HepG2 (cell line): ENCODE data around the gene SLC16A5. TPM values are rescaled to one million over a fixed set of nuclear protein-coding genes. Genes with fewer than 3 reads are reported as not detected.

Source experiments
- ARID2 ChIP-seq: sonication (generic); formaldehyde crosslinking; IDR thresholded peaks from 2 replicates; pipeline ENCODE4 v1.8.1; 2022; ENCODE audit warnings: mild to moderate bottlenecking, missing genetic modification reagents, borderline replicate concordance
- ATF7 ChIP-seq, 2 experiments: fragments of 450-650 bp in 1 of 2; sonication (generic) in 1 of 2; formaldehyde crosslinking in 1 of 2; IDR thresholded peaks; 2 replicates each; pipeline versions ENCODE4 v1.4.0 to v1.6.1; 2016 to 2020; ENCODE audit warnings: antibody characterized with exemption in 1 of 2, mild to moderate bottlenecking in 1 of 2, missing genetic modification reagents in 1 of 2
- CREB1 ChIP-seq, 2 experiments: fragments of 450-650 bp in 1 of 2; IDR thresholded peaks; 2 replicates each; pipeline ENCODE4 v1.6.1; 2016 to 2017; ENCODE audit warnings: control low read depth in 1 of 2, mild to moderate bottlenecking in 1 of 2, missing compliant biosample characterization in 1 of 2, missing genetic modification characterization in 1 of 2
- EZH2 ChIP-seq: conservative IDR thresholded peaks from 2 replicates; pipeline ENCODE4 v1.6.1; 2012; ENCODE audit warnings: mild to moderate bottlenecking, low read depth, low read length, moderate library complexity
- HOXA9 ChIP-seq: sonication (generic); formaldehyde crosslinking; IDR thresholded peaks from 2 replicates; pipeline ENCODE4 v1.8.1; 2022; ENCODE audit warnings: missing genetic modification reagents, mild to moderate bottlenecking, moderate library complexity, borderline replicate concordance
- PPARG ChIP-seq: conservative IDR thresholded peaks from 2 replicates; pipeline ENCODE4 v1.6.1; 2016; ENCODE audit warnings: missing biosample characterization, missing genetic modification reagents
- SOX13 ChIP-seq, 3 experiments: fragments of 450-650 bp in 1 of 3; sonication (generic) in 1 of 3; formaldehyde crosslinking in 1 of 3; IDR thresholded peaks in 2 of 3; conservative IDR thresholded peaks in 1 of 3; 2 replicates each; pipeline versions ENCODE4 v1.5.0 to v1.6.1; 2016 to 2020; ENCODE audit warnings: antibody characterized with exemption in 1 of 3, mild to moderate bottlenecking in 1 of 3, missing compliant biosample characterization in 1 of 3, missing genetic modification reagents in 1 of 3, moderate library complexity in 1 of 3
- TAF15 ChIP-seq: fragments of 200-400 bp; formaldehyde crosslinking; IDR thresholded peaks from one replicate; pipeline ENCODE4 v1.6.1; 2018; ENCODE audit warnings: mild to moderate bottlenecking, low read depth, low read length; ENCODE audit not compliant: poor library complexity, severe bottlenecking
- U2AF1 ChIP-seq: fragments of 200-400 bp; formaldehyde crosslinking; optimal IDR thresholded peaks from 2 replicates; pipeline ENCODE3; 2017; ENCODE audit warnings: mild to moderate bottlenecking, low read depth, low read length
- ZFP62 ChIP-seq: sonication (generic); formaldehyde crosslinking; IDR thresholded peaks from 2 replicates; pipeline ENCODE4 v1.4.0; 2020; ENCODE audit warnings: missing genetic modification reagents
- ZNF468 ChIP-seq: sonication (generic); formaldehyde crosslinking; IDR thresholded peaks from 2 replicates; pipeline ENCODE4 v1.8.0; 2022; ENCODE audit warnings: mild to moderate bottlenecking, moderate library complexity, missing genetic modification reagents
- ZNF850 ChIP-seq: sonication (generic); formaldehyde crosslinking; conservative IDR thresholded peaks from 2 replicates; pipeline ENCODE4 v1.9.0; 2021; ENCODE audit warnings: mild to moderate bottlenecking, missing genetic modification reagents
- polyA plus RNA-seq, 8 experiments: library from polyadenylated mRNA; depleted of rRNA in 3 of 8; stranded (reverse) in 7 of 8; unstranded in 1 of 8; fragments of >200 nt; fragmentation: Illumina TruSeq in 4 of 8; extraction: Trizol in 4 of 8; gene quantifications; 2 replicates each; pipeline versions ENCODE4 v1.2.1 to v1.2.3, GENCODE V29; 2011 to 2016; ENCODE audit warnings: low read depth in 4 of 8, missing spikeins in 1 of 8, mixed read lengths in 1 of 8; ENCODE audit not compliant: insufficient read depth in 1 of 8
- total RNA-seq, 5 experiments: library from RNA; depleted of rRNA; stranded (reverse); fragments of >200 nt; fragmentation: Illumina TruSeq; extraction: Trizol; gene quantifications; 2 replicates each; pipeline ENCODE4 v1.2.3, GENCODE V29; 2016; ENCODE audit warnings: low read depth in 1 of 5
- TF ChIP-seq, protein P1 (sequence below): sonication (generic); formaldehyde crosslinking; IDR thresholded peaks from 2 replicates; pipeline ENCODE4 v1.9.0; 2021; ENCODE audit warnings: mild to moderate bottlenecking, missing genetic modification reagents
- TF ChIP-seq, protein P2 (sequence below): sonication (generic); formaldehyde crosslinking; IDR thresholded peaks from 2 replicates; pipeline ENCODE4 v1.9.0; 2022; ENCODE audit warnings: low read depth, missing genetic modification reagents
- TF ChIP-seq, protein P3 (sequence below): sonication (generic); formaldehyde crosslinking; IDR thresholded peaks from 2 replicates; pipeline ENCODE4 v1.8.0; 2022; ENCODE audit warnings: missing genetic modification reagents, mild to moderate bottlenecking, moderate library complexity, borderline replicate concordance
- TF ChIP-seq, protein P4 (sequence below): sonication (generic); formaldehyde crosslinking; IDR thresholded peaks from 2 replicates; pipeline ENCODE4 v1.4.0; 2020; ENCODE audit warnings: missing genetic modification reagents, low read depth, mild to moderate bottlenecking, borderline replicate concordance

Gene SLC16A5
- total and polyA plus RNA-seq, 2 of the 13 experiments (the other 11 are each of a cell fraction or from before 2014, with no cell fraction given), result 0.69 to 5.6 TPM

DNA sequence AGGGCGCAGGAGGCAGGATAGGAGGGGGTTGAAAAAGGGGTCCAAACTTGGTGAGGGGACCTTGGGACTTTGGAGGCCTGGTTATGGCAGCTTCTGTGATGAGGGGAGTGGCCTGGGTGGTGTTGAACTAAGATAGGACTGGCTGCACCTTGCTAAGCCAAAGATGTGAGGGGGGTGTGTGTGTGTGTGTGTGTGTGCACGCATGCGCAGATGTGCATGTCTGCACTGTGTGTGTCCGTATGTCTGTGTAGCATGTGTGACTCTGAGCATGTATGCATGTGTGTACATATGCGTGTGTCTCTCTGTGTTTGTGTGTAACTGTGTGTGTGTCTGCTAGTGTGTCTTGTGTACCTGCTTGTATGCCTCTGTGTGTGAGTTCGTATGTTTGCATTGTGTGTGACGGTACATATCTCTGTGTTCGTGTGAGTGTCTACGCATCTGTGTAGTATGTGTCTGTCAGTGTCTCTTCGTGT lies 4.1 kb downstream of the SLC16A5 start (continued):
- TF ChIP-seq, protein P1, sequence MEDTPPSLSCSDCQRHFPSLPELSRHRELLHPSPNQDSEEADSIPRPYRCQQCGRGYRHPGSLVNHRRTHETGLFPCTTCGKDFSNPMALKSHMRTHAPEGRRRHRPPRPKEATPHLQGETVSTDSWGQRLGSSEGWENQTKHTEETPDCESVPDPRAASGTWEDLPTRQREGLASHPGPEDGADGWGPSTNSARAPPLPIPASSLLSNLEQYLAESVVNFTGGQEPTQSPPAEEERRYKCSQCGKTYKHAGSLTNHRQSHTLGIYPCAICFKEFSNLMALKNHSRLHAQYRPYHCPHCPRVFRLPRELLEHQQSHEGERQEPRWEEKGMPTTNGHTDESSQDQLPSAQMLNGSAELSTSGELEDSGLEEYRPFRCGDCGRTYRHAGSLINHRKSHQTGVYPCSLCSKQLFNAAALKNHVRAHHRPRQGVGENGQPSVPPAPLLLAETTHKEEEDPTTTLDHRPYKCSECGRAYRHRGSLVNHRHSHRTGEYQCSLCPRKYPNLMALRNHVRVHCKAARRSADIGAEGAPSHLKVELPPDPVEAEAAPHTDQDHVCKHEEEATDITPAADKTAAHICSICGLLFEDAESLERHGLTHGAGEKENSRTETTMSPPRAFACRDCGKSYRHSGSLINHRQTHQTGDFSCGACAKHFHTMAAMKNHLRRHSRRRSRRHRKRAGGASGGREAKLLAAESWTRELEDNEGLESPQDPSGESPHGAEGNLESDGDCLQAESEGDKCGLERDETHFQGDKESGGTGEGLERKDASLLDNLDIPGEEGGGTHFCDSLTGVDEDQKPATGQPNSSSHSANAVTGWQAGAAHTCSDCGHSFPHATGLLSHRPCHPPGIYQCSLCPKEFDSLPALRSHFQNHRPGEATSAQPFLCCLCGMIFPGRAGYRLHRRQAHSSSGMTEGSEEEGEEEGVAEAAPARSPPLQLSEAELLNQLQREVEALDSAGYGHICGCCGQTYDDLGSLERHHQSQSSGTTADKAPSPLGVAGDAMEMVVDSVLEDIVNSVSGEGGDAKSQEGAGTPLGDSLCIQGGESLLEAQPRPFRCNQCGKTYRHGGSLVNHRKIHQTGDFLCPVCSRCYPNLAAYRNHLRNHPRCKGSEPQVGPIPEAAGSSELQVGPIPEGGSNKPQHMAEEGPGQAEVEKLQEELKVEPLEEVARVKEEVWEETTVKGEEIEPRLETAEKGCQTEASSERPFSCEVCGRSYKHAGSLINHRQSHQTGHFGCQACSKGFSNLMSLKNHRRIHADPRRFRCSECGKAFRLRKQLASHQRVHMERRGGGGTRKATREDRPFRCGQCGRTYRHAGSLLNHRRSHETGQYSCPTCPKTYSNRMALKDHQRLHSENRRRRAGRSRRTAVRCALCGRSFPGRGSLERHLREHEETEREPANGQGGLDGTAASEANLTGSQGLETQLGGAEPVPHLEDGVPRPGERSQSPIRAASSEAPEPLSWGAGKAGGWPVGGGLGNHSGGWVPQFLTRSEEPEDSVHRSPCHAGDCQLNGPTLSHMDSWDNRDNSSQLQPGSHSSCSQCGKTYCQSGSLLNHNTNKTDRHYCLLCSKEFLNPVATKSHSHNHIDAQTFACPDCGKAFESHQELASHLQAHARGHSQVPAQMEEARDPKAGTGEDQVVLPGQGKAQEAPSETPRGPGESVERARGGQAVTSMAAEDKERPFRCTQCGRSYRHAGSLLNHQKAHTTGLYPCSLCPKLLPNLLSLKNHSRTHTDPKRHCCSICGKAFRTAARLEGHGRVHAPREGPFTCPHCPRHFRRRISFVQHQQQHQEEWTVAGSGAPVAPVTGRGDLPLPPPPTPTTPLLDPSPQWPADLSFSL (CRISPR knock-in tag), result peak; percentile 98
- TF ChIP-seq ARID2 (no peak), PPARG (CRISPR knock-in tag) (no peak), EZH2 (no peak), SOX13 (IDR thresholded peaks at IDR 0.05) (no peak), SOX13 (CRISPR knock-in tag; conservative IDR thresholded peaks at IDR 0.05 in 1 of 2, IDR thresholded peaks at IDR 0.05 in 1 of 2) (no peak), ZNF468 (CRISPR knock-in tag) (peak; percentile 53; the same call in 1 of the 2 replicates), ZNF850 (CRISPR knock-in tag) (no peak), U2AF1 (no peak), ATF7 (IDR thresholded peaks at IDR 0.05) (0 out of 2 replicates have a peak, but pooled peaks have one; percentile 13), ATF7 (CRISPR knock-in tag; IDR thresholded peaks at IDR 0.05) (no peak), ZFP62 (no peak), TAF15 (no peak), CREB1 (IDR thresholded peaks at IDR 0.05) (peak; percentile 20; the same call in 1 of the 2 replicates), CREB1 (CRISPR knock-in tag; IDR thresholded peaks at IDR 0.05) (no peak), HOXA9 (peak; percentile 20; the same call in 1 of the 2 replicates)
- TF ChIP-seq, protein P2, sequence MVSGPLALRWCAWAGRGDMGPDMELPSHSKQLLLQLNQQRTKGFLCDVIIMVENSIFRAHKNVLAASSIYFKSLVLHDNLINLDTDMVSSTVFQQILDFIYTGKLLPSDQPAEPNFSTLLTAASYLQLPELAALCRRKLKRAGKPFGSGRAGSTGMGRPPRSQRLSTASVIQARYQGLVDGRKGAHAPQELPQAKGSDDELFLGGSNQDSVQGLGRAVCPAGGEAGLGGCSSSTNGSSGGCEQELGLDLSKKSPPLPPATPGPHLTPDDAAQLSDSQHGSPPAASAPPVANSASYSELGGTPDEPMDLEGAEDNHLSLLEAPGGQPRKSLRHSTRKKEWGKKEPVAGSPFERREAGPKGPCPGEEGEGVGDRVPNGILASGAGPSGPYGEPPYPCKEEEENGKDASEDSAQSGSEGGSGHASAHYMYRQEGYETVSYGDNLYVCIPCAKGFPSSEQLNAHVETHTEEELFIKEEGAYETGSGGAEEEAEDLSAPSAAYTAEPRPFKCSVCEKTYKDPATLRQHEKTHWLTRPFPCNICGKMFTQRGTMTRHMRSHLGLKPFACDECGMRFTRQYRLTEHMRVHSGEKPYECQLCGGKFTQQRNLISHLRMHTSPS (CRISPR knock-in tag), result no peak
- TF ChIP-seq, protein P3, sequence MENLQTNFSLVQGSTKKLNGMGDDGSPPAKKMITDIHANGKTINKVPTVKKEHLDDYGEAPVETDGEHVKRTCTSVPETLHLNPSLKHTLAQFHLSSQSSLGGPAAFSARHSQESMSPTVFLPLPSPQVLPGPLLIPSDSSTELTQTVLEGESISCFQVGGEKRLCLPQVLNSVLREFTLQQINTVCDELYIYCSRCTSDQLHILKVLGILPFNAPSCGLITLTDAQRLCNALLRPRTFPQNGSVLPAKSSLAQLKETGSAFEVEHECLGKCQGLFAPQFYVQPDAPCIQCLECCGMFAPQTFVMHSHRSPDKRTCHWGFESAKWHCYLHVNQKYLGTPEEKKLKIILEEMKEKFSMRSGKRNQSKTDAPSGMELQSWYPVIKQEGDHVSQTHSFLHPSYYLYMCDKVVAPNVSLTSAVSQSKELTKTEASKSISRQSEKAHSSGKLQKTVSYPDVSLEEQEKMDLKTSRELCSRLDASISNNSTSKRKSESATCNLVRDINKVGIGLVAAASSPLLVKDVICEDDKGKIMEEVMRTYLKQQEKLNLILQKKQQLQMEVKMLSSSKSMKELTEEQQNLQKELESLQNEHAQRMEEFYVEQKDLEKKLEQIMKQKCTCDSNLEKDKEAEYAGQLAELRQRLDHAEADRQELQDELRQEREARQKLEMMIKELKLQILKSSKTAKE (CRISPR knock-in tag), result peak; percentile 51; the same call in 1 of the 2 replicates
- TF ChIP-seq, protein P4, sequence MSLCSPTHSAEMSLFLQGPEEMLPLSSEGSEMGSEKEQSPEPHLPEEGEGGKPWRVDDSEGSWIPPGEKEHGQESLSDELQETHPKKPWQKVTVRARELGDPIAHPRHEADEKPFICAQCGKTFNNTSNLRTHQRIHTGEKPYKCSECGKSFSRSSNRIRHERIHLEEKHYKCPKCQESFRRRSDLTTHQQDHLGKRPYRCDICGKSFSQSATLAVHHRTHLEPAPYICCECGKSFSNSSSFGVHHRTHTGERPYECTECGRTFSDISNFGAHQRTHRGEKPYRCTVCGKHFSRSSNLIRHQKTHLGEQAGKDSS, result 0 out of 2 replicates have a peak, but pooled peaks have one; percentile 3
